ENCODE results near the gene FIBCD1.

- TF ChIP-seq CTCF (IDR thresholded peaks at IDR 0.05) (no peak), POLR2AphosphoS5 (IDR thresholded peaks at IDR 0.05) (no peak)
Observed at GRCh38 chr9:130932255-130933079, 6.6 kb downstream of the FIBCD1 start.

Measured in stomach (tissue), 4 donors.